Naive B cell (primary cell): ENCODE results near the gene COLEC11. TPM values are rescaled to one million over a fixed set of nuclear protein-coding genes. Genes with fewer than 3 reads are reported as not detected.
"Not testable (repeated sequence)": the region's sequence is repeated elsewhere in the genome, so short reads cannot be mapped to it uniquely, and the experiment has no call there.

Experiments
- ATAC-seq, 2 donors: fragments of 150-1000 bp; cut with Tn5 transposase; 2 replicates each; pipeline ENCODE4 v1.10.0; 2021; ENCODE audit warnings: low read depth in 2 of 2, mild to moderate bottlenecking in 2 of 2, moderate library complexity in 2 of 2
- DNase-seq: peaks from one replicate; pipeline ENCODE4 v3.0.0; 2022
- H3K27ac Mint-ChIP-seq, 6 donors: one replicate each; pipeline ENCODE4 v1.8.0; 2020 to 2022; ENCODE audit warnings: mild to moderate bottlenecking in 6 of 6, mixed read lengths in 6 of 6, moderate library complexity in 5 of 6, inconsistent platforms in 2 of 6
- H3K27me3 Mint-ChIP-seq, 3 donors: one replicate each; pipeline ENCODE4 v1.8.0; 2021 to 2022; ENCODE audit warnings: mixed read lengths in 3 of 3, mild to moderate bottlenecking in 1 of 3
- H3K36me3 Mint-ChIP-seq, 2 donors: one replicate each; pipeline ENCODE4 v1.8.0; 2020 to 2022; ENCODE audit warnings: mixed read lengths in 2 of 2, inconsistent platforms in 1 of 2, mild to moderate bottlenecking in 1 of 2
- H3K4me1 Mint-ChIP-seq, 3 donors: one replicate each; pipeline ENCODE4 v1.8.0; 2020 to 2022; ENCODE audit warnings: mixed read lengths in 3 of 3, inconsistent platforms in 1 of 3, mild to moderate bottlenecking in 1 of 3, moderate library complexity in 1 of 3
- H3K4me3 Mint-ChIP-seq, 8 donors: one replicate each; pipeline ENCODE4 v1.8.0; 2020 to 2022; ENCODE audit warnings: mild to moderate bottlenecking in 8 of 8, mixed read lengths in 8 of 8, moderate library complexity in 8 of 8, inconsistent platforms in 2 of 8
- H3K9me3 Mint-ChIP-seq, 7 donors: one replicate each; pipeline ENCODE4 v1.8.0; 2020 to 2022; ENCODE audit warnings: mixed read lengths in 7 of 7, mild to moderate bottlenecking in 5 of 7, inconsistent platforms in 2 of 7, moderate library complexity in 1 of 7
- polyA plus RNA-seq, 6 donors: library from polyadenylated mRNA; unstranded; fragments of 300-500 nt; fragmentation: Illumina TruSeq; gene quantifications; one replicate each; pipeline ENCODE4 v1.2.3, GENCODE V29; 2021; ENCODE audit warnings: low read depth in 6 of 6

The COLEC11 gene
- polyA plus RNA-seq: not detected

DNA sequence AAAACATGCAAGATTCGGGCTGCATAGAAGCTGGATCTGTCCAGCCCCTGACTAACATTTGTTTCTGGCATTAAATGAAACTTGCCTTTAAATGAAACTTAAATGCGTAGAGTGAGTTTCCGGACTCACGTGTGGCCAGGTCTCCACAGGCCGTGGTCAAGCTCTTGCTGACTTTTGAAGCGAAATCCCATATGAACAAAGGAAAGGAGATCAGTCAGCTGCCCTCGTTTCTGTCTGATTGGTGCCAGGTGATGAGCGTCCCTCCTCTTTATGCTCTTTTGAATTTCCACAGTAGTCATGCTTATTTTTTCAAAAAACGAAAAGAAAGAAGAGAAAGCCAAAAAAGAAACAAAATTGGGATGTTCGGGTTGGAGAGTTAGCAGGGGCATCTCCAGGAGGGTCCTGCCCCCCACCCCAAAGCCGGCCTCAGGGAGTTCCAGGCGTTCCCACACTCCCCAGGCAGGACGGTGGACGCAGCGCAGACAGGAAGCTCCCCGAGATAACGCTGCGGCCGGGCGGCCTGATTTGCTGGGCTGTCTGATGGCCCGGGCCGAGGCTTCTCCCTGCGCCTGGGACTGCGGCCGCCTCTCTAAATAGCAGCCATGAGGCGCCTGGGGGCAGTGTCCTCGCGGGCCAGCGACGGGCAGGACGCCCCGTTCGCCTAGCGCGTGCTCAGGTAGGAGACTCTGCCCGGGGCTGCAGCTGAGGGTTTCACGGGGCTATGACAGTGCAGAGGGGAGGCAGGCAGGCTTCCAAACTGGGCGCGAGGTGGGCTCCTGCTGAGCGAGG lies at the start of gene COLEC11:
Gene COLEC11, plus strand, starts transcription at position 620 of the 789 bp plus-strand sequence. CDS start 9,229 bp downstream, outside the sequence.
- H3K4me1 Mint-ChIP-seq: peaks cover 0 to 4% (median 3%) of the 10 kb centered on the region in 3 donors
- no peak within 1 kb of the TSS for H3K4me3 Mint-ChIP-seq
- H3K36me3 Mint-ChIP-seq: peaks cover 0 to 2% of the 10 kb centered on the region in 2 donors
- DNase-seq (no peak), ATAC-seq (no peak)
- peaks cover 0 to 2% (median 0%) of the 10 kb centered on the region in 7 donors for H3K9me3 Mint-ChIP-seq
- peaks cover 0 to 11% (median 0%) of the 10 kb centered on the region in 3 donors for H3K27me3 Mint-ChIP-seq
- H3K27ac Mint-ChIP-seq: no peak within 1 kb of the TSS

DNA sequence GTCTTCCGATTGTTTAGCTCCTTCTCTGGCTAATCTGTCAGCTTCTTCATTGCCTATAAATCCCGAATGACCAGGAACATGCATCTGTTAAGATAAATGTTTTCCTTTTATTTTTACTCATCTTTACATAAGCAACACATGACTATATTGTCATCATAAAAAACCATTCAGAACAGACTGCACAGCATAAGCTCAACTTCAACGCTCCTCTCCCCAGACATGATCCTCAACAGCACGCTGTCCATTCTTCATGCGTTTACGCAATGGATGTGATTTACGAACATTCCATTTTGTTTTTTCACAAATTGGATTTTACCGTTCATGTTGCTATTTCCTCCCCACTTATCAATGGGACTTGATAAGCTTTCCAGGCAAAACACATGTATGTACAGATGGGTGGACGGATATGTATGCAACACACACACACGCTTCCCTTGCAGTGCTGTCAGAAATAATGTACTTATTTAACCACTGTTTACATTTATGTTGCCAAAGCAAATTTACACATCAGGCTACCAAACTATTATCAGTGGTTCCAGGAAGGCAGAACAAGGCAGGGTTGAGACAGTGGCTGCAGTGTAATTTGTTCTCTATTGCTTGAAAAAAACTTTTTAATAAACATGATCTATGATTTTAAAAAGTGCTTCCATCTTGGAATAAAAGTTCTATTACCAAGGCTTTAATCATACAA lies 49.0 kb upstream of the COLEC11 start:
- H3K36me3 Mint-ChIP-seq: peaks cover 41 to 58% of the 10 kb centered on the region in 2 donors

DNA sequence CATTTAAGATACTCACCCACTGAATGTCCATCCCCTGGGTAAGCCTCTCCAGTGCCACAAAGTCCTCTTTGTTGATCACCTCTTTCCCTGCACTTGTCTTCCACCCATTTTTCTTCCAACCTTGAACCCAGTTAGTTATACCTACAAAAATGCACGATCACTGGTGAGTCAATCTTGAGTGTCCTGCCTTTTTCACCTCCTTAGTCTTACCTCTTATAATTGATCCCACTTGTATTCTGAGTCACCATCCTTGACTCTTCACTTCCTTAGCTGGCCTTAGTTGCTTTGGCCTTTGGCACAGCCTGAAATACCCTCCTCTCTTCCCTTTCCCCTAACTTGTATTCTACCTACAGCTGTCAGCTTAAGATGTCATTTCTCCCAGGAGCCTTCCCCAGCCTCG lies 47.0 kb upstream of the COLEC11 start:
- Mint-ChIP-seq H3K4me1 (peaks cover 6 to 14% (median 6%) of the 10 kb centered on the region in 3 donors), H3K27me3 (no peaks in the 10 kb centered on the region), H3K36me3 (peaks cover 36 to 49% of the 10 kb centered on the region in 2 donors), H3K4me3 (no peak overlapping the region), H3K9me3 (peaks cover 0 to 4% (median 0%) of the 10 kb centered on the region in 7 donors), H3K27ac (no peak overlapping the region)
- ATAC-seq (no peak), DNase-seq (no peak)

More for the DNA sequence above, 49.0 kb upstream of the COLEC11 start:
- H3K27me3 Mint-ChIP-seq: no peaks in the 10 kb centered on the region
- no peak overlapping the region for H3K4me3 Mint-ChIP-seq
- peaks cover 2 to 14% (median 6%) of the 10 kb centered on the region in 3 donors for H3K4me1 Mint-ChIP-seq
- ATAC-seq (no peak), DNase-seq (no peak)
- peaks cover 0 to 4% (median 0%) of the 10 kb centered on the region in 7 donors for H3K9me3 Mint-ChIP-seq
- peak overlapping the region in 2 of 6 donors; percentile 1 to 56 for H3K27ac Mint-ChIP-seq

DNA sequence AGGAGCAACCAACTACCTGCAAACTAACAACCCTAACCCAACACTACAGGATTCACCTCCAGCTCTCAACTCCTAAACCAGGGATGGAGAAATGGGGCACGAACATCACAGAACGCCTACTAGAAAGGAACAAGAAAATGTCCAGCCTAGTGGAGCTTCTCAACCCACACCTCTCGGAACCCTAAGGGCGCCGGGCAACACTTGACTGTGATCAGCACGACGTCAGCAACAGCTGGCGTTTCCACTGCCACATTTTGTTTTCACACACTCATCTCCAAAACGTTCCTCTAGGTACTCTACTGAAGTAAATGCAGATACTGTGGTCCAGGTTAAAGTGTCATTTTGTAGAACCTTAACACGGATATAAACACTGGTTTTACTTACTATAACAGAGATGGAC lies 41.0 kb upstream of the COLEC11 start:
- DNase-seq: no peak
- H3K4me1 Mint-ChIP-seq: peaks cover 9 to 32% (median 11%) of the 10 kb centered on the region in 3 donors
- H3K4me3 Mint-ChIP-seq: peak overlapping the region in 1 of 8 donors; percentile 76
- H3K9me3 Mint-ChIP-seq: no peaks in the 10 kb centered on the region
- H3K27ac Mint-ChIP-seq: peak overlapping the region in 1 of 6 donors; percentile 63
- H3K36me3 Mint-ChIP-seq: peaks cover 14 to 15% of the 10 kb centered on the region in 2 donors
- H3K27me3 Mint-ChIP-seq: no peaks in the 10 kb centered on the region
- no peak for ATAC-seq

DNA sequence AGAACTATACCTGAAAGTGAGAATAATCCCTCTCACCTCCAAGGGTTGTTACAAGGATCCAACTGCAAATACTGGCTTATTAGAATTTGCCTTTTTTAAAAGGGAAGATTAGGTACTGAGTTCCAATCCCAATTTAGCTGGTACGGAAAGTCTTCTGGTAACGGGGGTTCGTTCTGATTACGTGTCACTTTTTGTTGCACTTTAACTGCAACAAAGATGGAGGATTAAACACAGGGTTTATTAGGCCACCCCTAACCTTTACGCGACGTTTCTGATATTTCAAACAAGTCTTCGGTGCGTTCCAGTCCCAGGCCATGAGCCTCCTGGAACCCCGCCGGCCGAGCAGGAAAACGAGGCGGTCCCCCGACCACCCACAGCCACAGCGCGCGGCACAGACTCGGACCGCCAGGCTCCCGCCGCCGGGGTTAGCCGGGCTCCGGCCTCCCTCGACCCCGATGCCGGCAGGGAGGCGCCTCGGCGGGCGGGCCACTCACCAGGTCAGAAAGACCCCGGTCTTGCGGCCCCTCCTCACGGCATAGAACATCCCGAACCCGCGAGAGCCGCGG lies 37.2 kb upstream of the COLEC11 start:
- Mint-ChIP-seq H3K27me3 (no peaks in the 10 kb centered on the region), H3K36me3 (peaks cover 7 to 8% of the 10 kb centered on the region in 2 donors), H3K27ac (peak overlapping the region; percentile 91 to 99 (median 97)), H3K4me1 (peaks cover 21 to 50% (median 29%) of the 10 kb centered on the region in 3 donors), H3K4me3 (peak overlapping the region; percentile 89 to 96 (median 92)), H3K9me3 (no peaks in the 10 kb centered on the region)
- no peak for DNase-seq
- ATAC-seq: peak; percentile 20 to 22

DNA sequence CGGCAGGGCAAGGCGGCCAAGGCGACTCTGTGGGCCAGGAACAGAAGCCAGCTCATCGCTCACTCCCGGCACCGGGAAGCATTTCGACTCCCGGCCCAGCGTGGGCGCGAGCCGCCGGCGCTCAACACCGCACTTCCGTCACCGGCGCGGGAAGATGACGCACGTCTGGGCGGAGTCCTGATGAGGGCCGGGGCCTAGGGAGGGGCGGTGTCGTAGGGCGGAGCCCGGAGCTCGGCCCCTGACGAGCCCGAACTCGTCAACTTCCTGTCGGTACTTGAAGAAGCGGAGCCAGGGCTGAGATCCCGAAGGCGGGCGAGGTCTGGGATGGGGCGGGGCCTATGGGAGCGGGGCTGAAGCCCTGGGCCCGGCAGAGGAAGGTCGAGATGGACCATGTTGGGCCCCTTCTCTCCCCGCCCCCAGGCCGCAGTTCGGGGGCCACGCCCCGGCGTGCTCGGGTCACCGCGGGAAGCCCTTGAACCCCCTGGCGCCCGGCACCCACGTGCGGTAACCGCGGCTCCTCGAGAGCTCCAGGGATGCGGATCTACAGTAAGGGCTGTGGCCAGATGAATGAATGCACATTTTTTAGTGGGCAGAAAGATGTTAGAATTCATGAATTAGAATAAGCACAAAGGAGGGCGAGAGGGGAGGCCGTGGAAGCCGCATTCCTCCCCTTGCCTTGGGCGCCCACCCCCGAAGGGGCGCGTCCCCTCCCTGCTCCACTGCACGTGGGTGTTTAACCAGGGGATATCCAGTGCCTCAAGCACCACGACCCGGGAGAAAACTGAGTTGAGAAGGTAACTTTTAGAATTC lies 36.5 kb upstream of the COLEC11 start, which contains the start of gene RNASEH1:
Gene RNASEH1, minus strand, starts transcription at position 129 of the 810 bp plus-strand sequence. Its CDS starts 73 bp downstream, at position 56.
- peak within 1 kb of the TSS; percentile 91 to 99 (median 97) for H3K27ac Mint-ChIP-seq

DNA sequence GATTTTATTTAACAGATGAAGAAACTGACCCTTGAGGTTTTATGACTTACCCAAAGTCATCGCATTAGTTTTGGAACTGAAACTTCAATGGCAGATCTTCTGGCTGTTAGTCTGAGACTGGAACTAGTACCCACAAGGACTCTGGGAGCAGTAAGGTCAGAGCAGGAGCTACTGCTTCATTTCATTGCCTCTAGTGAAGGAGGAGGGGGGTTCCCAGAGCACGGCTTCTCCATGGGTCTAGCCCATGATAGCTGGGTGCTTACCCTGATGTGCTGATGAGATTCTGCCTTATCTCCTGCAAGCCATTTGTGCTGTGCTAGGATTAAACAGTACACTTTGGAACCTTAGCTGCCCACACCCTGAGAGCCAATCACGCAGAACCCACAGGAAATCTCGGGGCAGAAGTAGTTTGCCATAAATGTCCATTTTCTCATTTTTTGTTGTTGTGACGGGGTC lies 31.4 kb upstream of the COLEC11 start:
- DNase-seq (peak; percentile 12), ATAC-seq (peak; percentile 44 to 49)
- peaks cover 34 to 56% (median 49%) of the 10 kb centered on the region in 3 donors for H3K4me1 Mint-ChIP-seq
- peaks cover 0 to 8% of the 10 kb centered on the region in 2 donors for H3K36me3 Mint-ChIP-seq
- H3K4me3 Mint-ChIP-seq: peak overlapping the region; percentile 54 to 92 (median 79)
- no peaks in the 10 kb centered on the region for H3K27me3 Mint-ChIP-seq
- peaks cover 0 to 2% (median 0%) of the 10 kb centered on the region in 7 donors for H3K9me3 Mint-ChIP-seq
- H3K27ac Mint-ChIP-seq: peak overlapping the region; percentile 81 to 96 (median 89)

More for the DNA sequence above, 36.5 kb upstream of the COLEC11 start, which contains the start of gene RNASEH1:
- Mint-ChIP-seq H3K36me3 (peaks cover 7 to 8% of the 10 kb centered on the region in 2 donors), H3K4me3 (peak within 1 kb of the TSS; percentile 89 to 96 (median 92)), H3K4me1 (peaks cover 27 to 56% (median 36%) of the 10 kb centered on the region in 3 donors), H3K27me3 (no peaks in the 10 kb centered on the region), H3K9me3 (no peaks in the 10 kb centered on the region)
- ATAC-seq: peak; percentile 91 to 92
- peak; percentile 98 for DNase-seq

DNA sequence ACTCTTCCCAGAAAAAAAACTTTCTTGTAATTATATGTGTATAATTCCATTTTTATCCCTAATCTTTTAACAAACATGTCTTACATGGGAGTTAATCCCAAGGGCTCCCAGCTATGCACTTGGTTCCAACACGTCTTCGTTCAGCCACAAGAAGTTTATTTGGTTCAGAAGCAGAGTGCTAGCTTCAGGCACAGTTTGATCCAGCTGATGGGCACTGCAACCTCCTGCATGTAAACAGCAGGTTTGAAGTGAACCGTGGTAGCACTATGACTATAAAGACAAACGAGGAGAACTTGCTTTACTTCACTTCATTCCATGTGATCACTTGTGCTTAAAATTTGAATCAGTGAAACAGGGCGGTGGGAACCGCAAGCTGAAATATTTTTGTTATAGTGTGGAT lies 29.8 kb upstream of the COLEC11 start:
- no peak for ATAC-seq
- Mint-ChIP-seq H3K27me3 (no peaks in the 10 kb centered on the region), H3K36me3 (peaks cover 0 to 6% of the 10 kb centered on the region in 2 donors), H3K4me3 (peak overlapping the region in 1 of 8 donors; percentile 77), H3K9me3 (peaks cover 0 to 2% (median 0%) of the 10 kb centered on the region in 7 donors), H3K4me1 (peaks cover 30 to 42% (median 39%) of the 10 kb centered on the region in 3 donors), H3K27ac (peak overlapping the region in 2 of 6 donors; percentile 65 to 86)
- DNase-seq: no peak

DNA sequence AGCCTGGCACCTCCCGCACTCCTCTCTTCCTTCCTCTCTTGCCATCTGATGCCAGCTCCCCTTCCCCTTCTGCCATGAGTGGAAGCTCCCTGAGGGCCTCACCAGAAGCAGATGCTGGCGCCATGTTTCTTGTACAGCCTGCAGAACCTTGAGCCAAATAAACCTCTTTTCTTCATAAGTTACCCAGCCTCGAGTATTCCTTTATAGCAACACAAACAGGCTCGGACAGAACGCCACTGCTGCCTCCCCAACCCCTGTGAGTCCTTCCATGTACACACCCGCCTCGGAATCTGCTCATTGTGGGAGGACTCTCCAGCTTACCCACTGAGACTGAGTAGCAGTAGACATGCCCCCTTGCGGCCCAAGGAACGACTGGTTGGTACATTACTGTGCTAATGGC lies 28.1 kb upstream of the COLEC11 start:
- ATAC-seq: no peak
- DNase-seq: no peak
- Mint-ChIP-seq H3K9me3 (peaks cover 0 to 2% (median 0%) of the 10 kb centered on the region in 7 donors), H3K36me3 (no peaks in the 10 kb centered on the region), H3K4me3 (peak overlapping the region in 1 of 8 donors; percentile 49), H3K4me1 (peaks cover 25 to 34% (median 33%) of the 10 kb centered on the region in 3 donors), H3K27ac (peak overlapping the region in 3 of 6 donors; percentile 66 to 92 (median 69)), H3K27me3 (no peaks in the 10 kb centered on the region)

DNA sequence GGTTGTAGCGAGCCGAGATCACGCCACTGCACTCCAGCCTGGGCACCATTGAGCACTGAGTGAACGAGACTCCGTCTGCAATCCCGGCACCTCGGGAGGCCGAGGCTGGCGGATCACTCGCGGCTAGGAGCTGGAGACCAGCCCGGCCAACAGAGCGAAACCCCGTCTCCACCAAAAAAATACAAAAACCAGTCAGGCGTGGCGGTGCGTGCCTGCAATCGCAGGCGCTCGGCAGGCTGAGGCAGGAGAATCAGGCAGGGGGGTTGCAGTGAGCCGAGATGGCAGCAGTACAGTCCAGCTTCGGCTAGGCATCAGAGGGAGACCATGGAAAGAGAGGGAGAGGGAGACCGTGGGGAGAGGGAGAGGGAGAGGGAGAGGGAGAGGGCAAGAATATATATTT lies 25.3 kb upstream of the COLEC11 start:
- H3K27ac Mint-ChIP-seq, H3K9me3 Mint-ChIP-seq, H3K36me3 Mint-ChIP-seq, H3K27me3 Mint-ChIP-seq, H3K4me3 Mint-ChIP-seq, ATAC-seq, DNase-seq: not testable (repeated sequence)
- H3K4me1 Mint-ChIP-seq: peaks cover 4 to 22% (median 7%) of the 10 kb centered on the region in 3 donors

DNA sequence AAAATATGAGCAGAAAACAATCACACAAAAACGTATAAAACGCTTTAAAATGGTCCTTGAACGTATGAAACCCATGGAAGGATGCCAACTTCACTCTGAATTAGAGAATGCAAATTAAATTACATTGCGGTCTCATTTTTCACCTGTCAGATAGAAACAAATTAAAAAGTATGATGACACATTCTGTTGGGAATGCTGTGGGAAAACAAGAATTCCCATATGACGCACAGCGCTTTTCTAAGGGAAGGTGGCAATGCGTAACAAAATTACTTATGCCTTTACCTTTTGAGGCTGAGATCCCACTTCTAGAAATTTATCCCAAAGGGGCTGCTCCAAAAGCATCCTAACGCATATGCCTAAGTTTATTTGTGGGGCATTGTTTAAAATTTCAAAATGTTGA lies 23.6 kb upstream of the COLEC11 start:
- ATAC-seq: no peak
- no peak overlapping the region for H3K27ac Mint-ChIP-seq
- H3K4me1 Mint-ChIP-seq: peaks cover 7 to 25% (median 7%) of the 10 kb centered on the region in 3 donors
- DNase-seq: no peak
- H3K36me3 Mint-ChIP-seq: peaks cover 3 to 4% of the 10 kb centered on the region in 2 donors
- peak overlapping the region in 2 of 8 donors; percentile 31 to 67 for H3K4me3 Mint-ChIP-seq
- H3K27me3 Mint-ChIP-seq: no peaks in the 10 kb centered on the region
- H3K9me3 Mint-ChIP-seq: peaks cover 0 to 2% (median 0%) of the 10 kb centered on the region in 7 donors

DNA sequence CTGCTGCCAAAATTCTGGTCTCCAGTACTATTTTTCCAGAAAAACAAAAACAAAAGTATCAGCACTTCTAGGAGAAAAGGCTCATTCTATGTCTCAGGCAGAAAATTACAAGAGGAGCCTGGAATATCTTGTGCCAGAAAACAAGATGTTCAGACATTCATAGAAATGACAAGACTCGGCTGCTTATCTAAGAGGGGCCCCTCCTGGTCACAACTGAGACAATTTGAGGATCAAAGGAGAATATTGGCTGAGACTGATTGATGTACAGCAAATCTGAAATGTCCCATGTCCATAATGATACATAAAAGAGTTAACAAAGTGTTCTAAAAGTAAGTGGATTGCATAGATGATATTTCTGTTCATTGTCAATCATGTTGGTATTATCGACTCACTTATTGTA lies 22.3 kb upstream of the COLEC11 start:
- no peak for ATAC-seq
- no peaks in the 10 kb centered on the region for H3K9me3 Mint-ChIP-seq
- no peak for DNase-seq
- H3K27ac Mint-ChIP-seq: no peak overlapping the region
- H3K4me1 Mint-ChIP-seq: peaks cover 14 to 33% (median 21%) of the 10 kb centered on the region in 3 donors
- H3K4me3 Mint-ChIP-seq: peak overlapping the region in 1 of 8 donors; percentile 67
- H3K27me3 Mint-ChIP-seq: no peaks in the 10 kb centered on the region
- H3K36me3 Mint-ChIP-seq: peaks cover 10 to 13% of the 10 kb centered on the region in 2 donors
